VCaP (cell line): ENCODE measurements around the gene SENP5.
"Not testable (repeated sequence)": the region's sequence is repeated elsewhere in the genome, so short reads cannot be mapped to it uniquely, and the experiment has no call there.

Experiments used
- H3K27ac ChIP-seq: fragments of 450-650 bp; 2 replicates; pipeline ENCODE4 v1.5.1; 2017
- CTCF ChIP-seq: fragments of 450-650 bp; conservative IDR thresholded peaks from 2 replicates; pipeline ENCODE4 v1.5.1; 2017; ENCODE audit warnings: mild to moderate bottlenecking, moderate library complexity

Gene SENP5

GRCh38 chr3:196843435-196844110, 24.1 kb upstream of the SENP5 start:
- TF ChIP-seq CTCF = no peak
- no peak overlapping the region for H3K27ac ChIP-seq

GRCh38 chr3:196844235-196845219, 23.2 kb upstream of the SENP5 start:
- H3K27ac ChIP-seq = not testable (repeated sequence)

- not testable (repeated sequence) for H3K27ac ChIP-seq
Measured at GRCh38 chr3:196848375-196848774, 19.3 kb upstream of the SENP5 start.

- H3K27ac ChIP-seq = no peak overlapping the region
- TF ChIP-seq CTCF = no peak
Measured at GRCh38 chr3:196849180-196849741, 18.5 kb upstream of the SENP5 start.

- H3K27ac ChIP-seq = not testable (repeated sequence)
Measured at GRCh38 chr3:196863000-196863399, 4.7 kb upstream of the SENP5 start.

- peak overlapping the region; percentile 86 for H3K27ac ChIP-seq
- TF ChIP-seq CTCF = no peak
Measured at GRCh38 chr3:196867155-196867506, 589 bp upstream of the SENP5 start.

- TF ChIP-seq CTCF = no peak
Measured at GRCh38 chr3:196868297-196868661, 559 bp downstream of the SENP5 start.

GRCh38 chr3:196872316-196872715, 4.6 kb downstream of the SENP5 start:
- H3K27ac ChIP-seq = no peak overlapping the region
- TF ChIP-seq CTCF = no peak

More at GRCh38 chr3:196868297-196868661, 559 bp downstream of the SENP5 start:
- peak overlapping the region; percentile 86 for H3K27ac ChIP-seq

GRCh38 chr3:196874511-196875094, 6.9 kb downstream of the SENP5 start:
- H3K27ac ChIP-seq = not testable (repeated sequence)
